CD4-positive, alpha-beta T cell (primary cell): Measurements from ENCODE around the gene FAM53A. TPM values are rescaled to one million over a fixed set of nuclear protein-coding genes. Genes with fewer than 3 reads are reported as not detected.

Experiments used
- ATAC-seq: fragments of 200-7000 bp; cut with Tn5 transposase; one replicate; pipeline ENCODE4 v1.10.0; 2022; ENCODE audit warnings: mild to moderate bottlenecking; ENCODE audit not compliant: poor library complexity
- CTCF ChIA-PET: fragments of 350-600 bp; sonication (Branson Sonifier 250); formaldehyde crosslinking; loops from one replicate; lab custom pipeline; 2021; ENCODE audit warnings: antibody characterized with exemption, inconsistent platforms; lab: Charles Lee
- POLR2A ChIA-PET: fragments of 350-600 bp; sonication (Branson Sonifier 250); formaldehyde crosslinking; loops from one replicate; lab custom pipeline; 2021; ENCODE audit warnings: antibody characterized with exemption, inconsistent platforms; lab: Charles Lee
- DNase-seq, 14 experiments: peaks; one replicate each; pipeline ENCODE4 v3.0.0-alpha.2; 2013 to 2020; ENCODE audit warnings: mixed read lengths in 2 of 14
- H3K27ac ChIP-seq, 2 donors: one replicate each; pipeline versions ENCODE4 v1.5.1 to v1.7.0; 2013; ENCODE audit warnings: low read length in 2 of 2, low read depth in 1 of 2, mild to moderate bottlenecking in 1 of 2
- H3K27me3 ChIP-seq, 2 experiments: 1 replicate in 1 of 2; 2 replicates in 1 of 2; pipeline versions ENCODE4 v1.6.1 to v1.7.0; 2013; ENCODE audit warnings: low read length in 2 of 2, control low read depth in 1 of 2, mild to moderate bottlenecking in 1 of 2, moderate library complexity in 1 of 2; ENCODE audit not compliant: insufficient read depth in 2 of 2, control insufficient read depth in 1 of 2
- H3K36me3 ChIP-seq: one replicate; pipeline ENCODE4 v1.6.1; 2013; ENCODE audit warnings: low read length, control low read depth; ENCODE audit not compliant: insufficient read depth
- H3K4me1 ChIP-seq: one replicate; pipeline ENCODE4 v1.6.1; 2013; ENCODE audit warnings: low read length, control low read depth; ENCODE audit not compliant: insufficient read depth
- H3K4me3 ChIP-seq: one replicate; pipeline ENCODE4 v1.5.1; 2013; ENCODE audit warnings: mild to moderate bottlenecking, low read length, moderate library complexity
- H3K9me3 ChIP-seq, 2 experiments: 1 replicate in 1 of 2; 2 replicates in 1 of 2; pipeline versions ENCODE4 v1.6.1 to v1.7.0; 2013; ENCODE audit warnings: low read length in 2 of 2, mild to moderate bottlenecking in 2 of 2, control low read depth in 1 of 2, moderate library complexity in 1 of 2; ENCODE audit not compliant: control insufficient read depth in 1 of 2, insufficient read depth in 1 of 2
- H3K27ac Mint-ChIP-seq: one replicate; pipeline ENCODE4 v1.8.0; 2020; ENCODE audit warnings: mixed read lengths
- H3K27me3 Mint-ChIP-seq: one replicate; pipeline ENCODE4 v1.8.0; 2021; ENCODE audit warnings: mixed read lengths
- H3K36me3 Mint-ChIP-seq: one replicate; pipeline ENCODE4 v1.8.0; 2021; ENCODE audit warnings: low read depth, mixed read lengths
- H3K4me1 Mint-ChIP-seq: one replicate; pipeline ENCODE4 v1.8.0; 2021; ENCODE audit warnings: low read depth, mixed read lengths
- H3K4me3 Mint-ChIP-seq: one replicate; pipeline ENCODE4 v1.8.0; 2020; ENCODE audit warnings: mild to moderate bottlenecking, mixed read lengths
- H3K9me3 Mint-ChIP-seq: one replicate; pipeline ENCODE4 v1.8.0; 2020; ENCODE audit warnings: mixed read lengths
- intact Hi-C, 2 experiments: fragments of 100-400 bp; cut with DNase I in 1 of 2; cut with micrococcal nuclease in 1 of 2; formaldehyde crosslinking; loops; one replicate each; pipeline versions ENCODE4 v1.15.1 to v1.9.0; 2023 to 2025; cut with DNase I, micrococcal nuclease
- total RNA-seq, 174 experiments: library from RNA in 2 of 174; stranded (reverse) in 2 of 174; gene quantifications; one replicate each; pipeline ENCODE4 v1.2.3 and lab custom pipeline; 2021 to 2026
- TF ChIP-seq, protein P1 (sequence below): fragments of 200-600 bp; IDR thresholded peaks from one replicate; pipeline ENCODE4 v1.8.0; 2022; ENCODE audit warnings: antibody characterized with exemption, mild to moderate bottlenecking

The FAM53A gene
- total RNA-seq, 2 experiments from 2014 or later = 0.93 to 2.4 TPM

DNA sequence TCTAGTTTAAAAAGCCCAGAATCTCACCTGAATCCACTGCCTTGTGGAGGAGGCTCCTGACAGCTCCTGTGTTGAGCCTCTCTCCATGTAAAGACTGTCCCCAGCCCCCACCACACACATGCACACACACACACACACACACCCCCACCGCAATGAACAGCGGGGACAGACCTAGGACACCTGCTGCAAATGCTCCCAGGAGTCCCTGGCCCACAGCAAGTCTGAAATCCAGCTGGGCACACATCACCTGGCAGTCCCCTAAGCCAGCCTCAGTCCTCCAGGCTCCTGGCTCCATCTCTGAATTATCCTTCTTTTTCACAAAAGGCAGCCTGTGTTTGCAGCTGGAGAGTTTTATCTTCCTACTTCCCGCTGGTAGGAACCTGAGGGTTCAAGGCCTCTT lies 6.6 kb upstream of the FAM53A start:
- ChIA-PET CTCF (no interaction called here), POLR2A (interaction anchor here (7.5 kb wide), 1 partner anchor 34 kb away, joined by 128 read pairs; the partner anchor contains the start of genes TACC3 and TMEM129)
- peaks cover 48% of the 10 kb centered on the region for H3K36me3 ChIP-seq
- intact Hi-C loops = loop anchor here in 1 of 2 experiments (5.0 kb wide), 2 partner anchors 122 to 317 kb away; partner anchors contain the start of gene NELFA
- H3K9me3 ChIP-seq = no peaks in the 10 kb centered on the region
- Mint-ChIP-seq H3K4me3 (no peak overlapping the region), H3K27ac (no peak overlapping the region), H3K27me3 (no peaks in the 10 kb centered on the region), H3K4me1 (peaks cover 5% of the 10 kb centered on the region), H3K36me3 (peaks cover 50% of the 10 kb centered on the region), H3K9me3 (no peaks in the 10 kb centered on the region)
- no peak overlapping the region for H3K27ac ChIP-seq
- DNase-seq = no peak
- no peak for ATAC-seq
- H3K4me3 ChIP-seq = no peak overlapping the region
- no peaks in the 10 kb centered on the region for H3K27me3 ChIP-seq
- peaks cover 5% of the 10 kb centered on the region for H3K4me1 ChIP-seq
- TF ChIP-seq, protein P1, sequence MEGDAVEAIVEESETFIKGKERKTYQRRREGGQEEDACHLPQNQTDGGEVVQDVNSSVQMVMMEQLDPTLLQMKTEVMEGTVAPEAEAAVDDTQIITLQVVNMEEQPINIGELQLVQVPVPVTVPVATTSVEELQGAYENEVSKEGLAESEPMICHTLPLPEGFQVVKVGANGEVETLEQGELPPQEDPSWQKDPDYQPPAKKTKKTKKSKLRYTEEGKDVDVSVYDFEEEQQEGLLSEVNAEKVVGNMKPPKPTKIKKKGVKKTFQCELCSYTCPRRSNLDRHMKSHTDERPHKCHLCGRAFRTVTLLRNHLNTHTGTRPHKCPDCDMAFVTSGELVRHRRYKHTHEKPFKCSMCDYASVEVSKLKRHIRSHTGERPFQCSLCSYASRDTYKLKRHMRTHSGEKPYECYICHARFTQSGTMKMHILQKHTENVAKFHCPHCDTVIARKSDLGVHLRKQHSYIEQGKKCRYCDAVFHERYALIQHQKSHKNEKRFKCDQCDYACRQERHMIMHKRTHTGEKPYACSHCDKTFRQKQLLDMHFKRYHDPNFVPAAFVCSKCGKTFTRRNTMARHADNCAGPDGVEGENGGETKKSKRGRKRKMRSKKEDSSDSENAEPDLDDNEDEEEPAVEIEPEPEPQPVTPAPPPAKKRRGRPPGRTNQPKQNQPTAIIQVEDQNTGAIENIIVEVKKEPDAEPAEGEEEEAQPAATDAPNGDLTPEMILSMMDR = no peak

DNA sequence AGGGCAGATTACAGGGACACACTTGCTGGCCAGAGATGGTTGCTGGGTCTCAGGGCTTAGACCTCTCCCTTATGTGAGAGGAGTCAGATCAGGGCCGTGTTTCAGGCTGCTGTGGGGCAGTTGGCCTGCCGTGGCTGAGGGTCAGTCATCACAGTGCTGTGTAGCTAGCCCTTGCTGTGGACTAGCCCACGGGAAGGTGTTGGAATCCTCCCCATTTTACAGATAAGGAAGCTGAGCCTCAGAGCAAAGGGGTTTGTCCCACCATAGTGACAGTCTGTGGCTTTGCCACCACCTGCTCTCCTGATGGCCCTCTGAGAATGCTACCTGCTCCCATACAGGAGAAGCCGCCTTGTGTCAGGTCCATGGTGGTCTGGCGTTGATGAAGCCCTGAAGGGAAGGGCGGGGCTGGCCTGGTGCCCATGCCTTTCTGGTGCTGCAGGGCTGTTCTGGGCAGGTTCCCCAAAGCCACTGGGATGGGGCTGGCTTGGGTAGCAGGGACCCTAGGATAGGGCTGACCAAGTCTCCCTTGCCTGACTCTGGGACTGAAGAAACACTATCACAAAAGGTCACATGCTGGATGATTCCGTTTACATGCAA lies 2.4 kb upstream of the FAM53A start:
- Mint-ChIP-seq H3K27me3 (no peaks in the 10 kb centered on the region), H3K4me3 (peak overlapping the region; percentile 67), H3K36me3 (peaks cover 13% of the 10 kb centered on the region), H3K27ac (no peak overlapping the region), H3K4me1 (peaks cover 13% of the 10 kb centered on the region), H3K9me3 (no peaks in the 10 kb centered on the region)
- H3K4me3 ChIP-seq = no peak overlapping the region
- H3K27ac ChIP-seq = no peak overlapping the region
- no peaks in the 10 kb centered on the region for H3K9me3 ChIP-seq
- DNase-seq (no peak), ATAC-seq (no peak)
- H3K36me3 ChIP-seq = peaks cover 13% of the 10 kb centered on the region
- peaks cover 19% of the 10 kb centered on the region for H3K4me1 ChIP-seq
- CTCF ChIA-PET = interaction anchor here (1.0 kb wide), 1 partner anchor 127 kb away, joined by 3 read pairs; no protein-coding TSS in a partner anchor
- POLR2A ChIA-PET = no interaction called here
- TF ChIP-seq, protein P1 = no peak
- intact Hi-C loops = loop anchor here in 1 of 2 experiments (10.0 kb wide), 2 partner anchors 168 to 848 kb away; partner anchors contain the start of genes FAM193A and LETM1
- no peaks in the 10 kb centered on the region for H3K27me3 ChIP-seq

DNA sequence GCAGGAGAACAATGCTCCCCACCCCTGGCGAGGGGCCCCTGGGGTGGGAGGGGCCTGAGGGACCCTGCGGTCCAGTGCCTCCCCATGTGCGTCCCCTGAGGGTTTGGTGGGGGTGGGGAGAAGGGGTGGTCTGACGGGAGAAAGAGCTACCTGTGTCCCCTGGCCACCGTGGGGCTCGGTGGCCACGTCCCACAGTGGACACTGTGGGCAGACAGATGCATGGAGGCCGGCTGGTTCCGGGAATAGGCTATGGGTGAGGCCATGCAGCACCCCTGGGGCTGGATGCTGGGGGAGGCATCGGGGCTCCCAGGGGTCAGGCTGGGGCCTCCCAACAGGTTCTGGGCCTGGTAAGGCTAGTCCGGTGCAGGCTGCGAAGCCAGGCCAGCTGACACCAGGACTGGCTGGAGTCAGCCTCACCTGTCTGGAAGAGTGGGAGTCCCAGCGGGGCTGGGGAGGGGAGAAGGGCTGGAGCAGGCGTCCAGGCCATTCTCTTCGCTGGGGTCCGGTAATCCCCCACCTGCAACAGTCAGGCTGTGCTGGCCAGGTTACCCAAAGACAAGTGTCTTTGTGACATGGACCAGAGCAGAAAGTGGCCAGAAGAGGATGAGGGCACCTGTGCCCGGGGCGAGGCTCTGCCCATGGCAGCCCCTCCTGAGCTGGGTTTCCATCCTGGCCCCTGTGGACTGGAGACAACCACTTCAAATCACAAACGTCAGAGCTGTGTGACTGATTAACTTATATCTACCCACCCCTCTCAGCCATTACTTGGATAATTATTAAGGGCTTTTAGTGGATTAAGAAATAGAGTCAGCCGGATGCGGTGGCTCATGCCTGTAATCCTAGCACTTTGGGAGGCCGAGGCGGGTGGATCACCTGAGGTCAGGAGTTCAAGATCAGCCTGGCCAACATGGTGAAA lies 1.4 kb upstream of the FAM53A start:
- TF ChIP-seq, protein P1 = no peak
- ATAC-seq (no peak), DNase-seq (peak in 2 of 14 experiments; percentile 15 to 54)
- Mint-ChIP-seq H3K36me3 (peaks cover 3% of the 10 kb centered on the region), H3K27ac (no peak overlapping the region), H3K9me3 (no peaks in the 10 kb centered on the region), H3K4me1 (peaks cover 13% of the 10 kb centered on the region), H3K27me3 (no peaks in the 10 kb centered on the region), H3K4me3 (peak overlapping the region; percentile 15)
- POLR2A ChIA-PET = no interaction called here
- Histone ChIP-seq H3K27me3 (no peaks in the 10 kb centered on the region), H3K9me3 (no peaks in the 10 kb centered on the region), H3K4me1 (peaks cover 19% of the 10 kb centered on the region), H3K36me3 (peaks cover 3% of the 10 kb centered on the region), H3K27ac (no peak overlapping the region), H3K4me3 (no peak overlapping the region)
- CTCF ChIA-PET = no interaction called here
- intact Hi-C loops = loop anchor here in 1 of 2 experiments (2.0 to 10.0 kb wide), 3 partner anchors 105 to 849 kb away; partner anchors contain the start of genes FAM193A and LETM1
